Suppressor macrophage (primary cell): ENCODE results near the gene LMCD1.

Experiments
- DNase-seq, 4 experiments: peaks; one replicate each; pipeline ENCODE4 v3.0.0-alpha.2; 2020 to 2022

Gene LMCD1

DNA sequence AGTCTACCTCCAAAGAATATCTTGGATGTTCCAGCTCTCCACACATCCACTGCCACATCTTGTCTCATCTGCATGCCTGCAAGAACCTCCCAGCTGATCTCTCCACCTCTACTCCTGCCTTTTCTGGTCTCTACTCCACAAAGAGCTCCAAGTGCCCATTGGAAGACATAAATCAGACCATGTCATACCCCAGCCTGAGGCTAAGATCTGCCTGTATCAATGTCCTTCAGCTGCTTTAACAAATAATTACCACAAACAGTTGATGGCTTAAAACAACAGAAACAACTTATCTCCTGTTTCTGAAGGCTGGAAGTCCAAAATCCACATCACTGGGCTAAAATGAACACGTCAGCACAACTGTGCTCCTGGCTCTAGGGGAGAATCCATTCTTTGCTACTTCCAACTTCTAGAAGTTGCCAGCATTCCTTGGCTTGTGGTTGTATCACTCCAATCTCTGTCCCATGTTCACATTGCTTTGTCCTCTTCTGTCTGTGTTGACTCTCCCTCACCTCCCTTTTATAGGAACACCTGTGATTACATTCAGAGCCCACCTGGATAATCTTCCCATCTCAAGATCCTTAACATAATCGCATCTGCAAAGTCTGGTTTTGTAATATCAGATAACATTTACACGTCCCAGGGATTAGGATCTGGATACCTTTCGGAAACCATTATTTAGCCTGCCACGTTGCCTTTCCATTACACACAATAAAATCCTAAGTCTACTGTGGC is 17.0 kb upstream of the LMCD1 start:
- DNase-seq: no peak

DNA sequence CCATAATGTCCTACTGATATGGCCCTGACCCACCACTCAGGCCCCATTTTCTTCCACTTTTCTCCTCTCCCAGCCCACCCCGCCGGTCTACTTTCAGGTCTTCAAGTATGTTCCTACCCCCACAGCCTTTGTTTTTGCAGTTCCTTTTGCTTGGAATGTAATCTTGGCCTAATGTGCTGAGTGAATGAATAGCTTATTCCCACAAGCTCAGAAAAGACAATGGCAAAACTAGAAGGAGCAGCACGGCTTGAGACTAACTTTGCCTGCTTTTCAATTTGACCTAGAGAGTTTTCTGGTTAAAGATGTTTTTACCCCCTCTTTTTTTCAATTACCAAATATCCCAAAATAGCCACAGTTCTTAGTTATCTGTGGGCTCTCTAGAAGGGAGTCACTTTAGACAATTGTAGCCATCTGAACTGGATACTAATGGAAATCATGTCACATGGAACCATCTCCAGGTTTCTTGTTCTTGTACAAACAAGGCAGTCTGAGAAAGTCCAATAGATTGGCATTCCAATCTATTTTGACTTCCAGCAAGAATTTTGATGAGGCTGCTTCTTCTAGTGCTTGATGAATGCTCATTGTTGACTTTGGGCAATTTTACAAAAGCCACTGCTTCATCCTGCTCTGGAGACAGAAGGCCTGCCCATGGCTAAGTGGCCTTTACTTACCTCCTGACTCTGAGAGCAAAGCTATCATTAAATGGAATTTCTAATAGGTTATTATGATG is 16.3 kb upstream of the LMCD1 start:
- no peak for DNase-seq

DNA sequence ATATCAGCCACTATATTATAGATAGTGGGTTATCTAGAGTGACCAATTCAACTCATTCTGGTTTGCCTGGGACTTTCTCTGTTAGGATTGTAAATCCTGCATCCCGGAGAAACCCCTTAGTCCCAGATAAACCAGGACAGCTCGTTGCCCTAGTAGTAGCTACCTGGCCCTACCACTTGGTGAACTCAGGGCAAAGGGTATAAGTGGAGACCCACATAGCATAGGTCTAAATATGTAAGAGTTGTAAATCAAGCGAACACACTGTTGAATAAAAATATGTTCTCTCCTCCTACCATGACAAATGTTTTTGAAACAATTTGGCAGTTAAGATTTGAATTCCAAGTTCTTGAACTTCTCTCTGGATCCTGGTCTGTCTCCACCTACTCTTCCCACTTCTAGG is 15.7 kb upstream of the LMCD1 start:
- no peak for DNase-seq

DNA sequence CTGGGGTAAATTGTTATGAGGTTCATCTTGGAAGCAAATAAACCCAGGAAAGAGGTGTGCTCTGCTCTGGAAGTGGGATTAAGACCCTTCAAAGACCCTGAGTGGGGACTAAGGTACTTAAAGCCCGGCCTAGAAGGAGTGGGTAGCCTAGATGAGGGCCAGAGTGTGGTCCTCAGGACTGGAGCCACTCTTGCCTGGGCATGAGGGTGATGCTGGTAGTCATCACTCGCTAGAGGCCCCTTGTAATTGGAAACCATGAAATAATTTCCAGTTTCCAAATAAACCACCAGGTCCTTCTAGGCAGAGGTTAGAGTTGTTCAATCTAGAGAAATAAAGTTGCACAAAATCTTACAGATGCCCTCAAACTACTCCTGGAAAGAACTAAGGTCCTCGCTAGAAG is 15.2 kb upstream of the LMCD1 start:
- DNase-seq: no peak

DNA sequence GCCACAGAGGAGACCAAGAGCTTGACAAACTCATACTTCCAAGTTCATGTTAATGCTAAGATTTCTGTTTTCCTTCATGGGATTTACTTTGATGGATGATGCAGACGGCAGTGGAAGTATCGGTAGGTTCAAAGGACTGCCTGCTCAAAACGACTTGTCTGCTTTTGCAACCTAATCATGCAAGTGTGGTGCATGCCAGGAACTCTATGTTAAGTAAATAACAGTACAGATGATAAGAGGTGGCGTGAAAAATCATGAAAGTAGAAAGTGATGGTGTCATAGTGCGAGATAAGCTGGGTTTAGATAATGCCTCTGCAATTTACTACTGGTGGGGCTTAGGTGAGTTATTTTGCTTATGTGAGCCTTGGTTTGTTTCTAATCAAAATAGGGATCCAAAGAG is 14.7 kb upstream of the LMCD1 start:
- DNase-seq: no peak

DNA sequence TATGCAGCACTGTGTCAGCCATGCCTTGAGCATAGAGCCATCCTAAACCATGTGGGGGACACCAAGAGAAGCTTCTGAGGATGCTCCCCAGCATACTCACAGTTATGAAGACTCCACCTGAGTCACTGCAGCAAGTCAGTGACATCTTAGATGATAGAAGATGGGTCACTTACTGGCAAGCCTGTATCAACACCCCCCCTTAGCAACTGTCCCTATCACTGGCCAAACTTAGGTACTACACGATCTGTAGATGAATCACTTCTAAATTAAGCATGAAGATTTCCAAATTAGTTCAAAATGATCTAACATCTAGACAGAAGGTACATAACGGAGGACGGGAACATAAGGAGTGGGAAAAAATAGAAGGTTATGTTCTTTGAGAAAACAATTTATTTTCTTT is 13.2 kb upstream of the LMCD1 start:
- no peak for DNase-seq

DNA sequence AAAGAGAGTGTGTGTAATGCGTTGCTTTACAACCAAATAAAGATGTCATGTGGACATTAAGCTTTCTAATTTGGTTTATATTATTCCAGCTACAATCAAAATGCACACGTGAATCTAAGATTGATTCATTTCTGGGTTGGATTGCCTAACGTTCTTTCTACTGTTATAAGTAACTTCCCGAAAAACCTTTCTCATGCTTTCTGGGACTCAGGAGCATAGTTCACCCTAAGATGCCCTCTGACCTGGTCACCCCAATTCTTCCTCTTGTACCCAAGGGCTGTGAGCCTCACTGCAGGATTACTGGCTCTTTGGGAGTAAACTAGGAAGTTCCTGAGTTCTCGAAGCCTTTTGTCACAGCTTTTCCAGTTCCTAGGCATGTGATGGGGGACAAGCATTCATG is 12.7 kb upstream of the LMCD1 start:
- DNase-seq: peak; percentile 17 to 77 (median 50)

DNA sequence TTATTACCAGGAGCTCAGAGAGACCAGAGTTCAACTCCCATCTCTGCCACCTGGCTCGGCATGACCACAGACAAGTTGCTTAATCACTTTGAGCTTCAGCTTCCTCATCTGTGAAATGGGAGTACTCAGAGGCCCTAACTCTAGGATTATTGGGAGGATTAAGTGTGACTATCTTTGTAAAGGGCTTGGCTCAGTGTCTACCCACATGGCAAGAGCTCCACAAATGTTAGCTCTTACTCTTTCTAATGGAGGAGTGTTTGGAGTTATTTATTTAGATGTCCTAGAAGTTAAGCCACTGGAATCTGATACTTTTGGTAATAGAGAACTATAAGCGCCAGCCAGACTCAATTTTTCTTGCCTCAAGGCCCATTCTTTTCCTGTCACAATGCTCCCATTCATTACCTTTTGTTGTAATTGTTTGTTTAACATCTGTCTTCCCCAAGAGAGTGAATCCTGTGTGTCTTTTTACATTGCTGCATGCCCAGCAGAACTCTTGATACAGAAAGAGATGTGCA is 12.3 kb upstream of the LMCD1 start:
- no peak for DNase-seq

DNA sequence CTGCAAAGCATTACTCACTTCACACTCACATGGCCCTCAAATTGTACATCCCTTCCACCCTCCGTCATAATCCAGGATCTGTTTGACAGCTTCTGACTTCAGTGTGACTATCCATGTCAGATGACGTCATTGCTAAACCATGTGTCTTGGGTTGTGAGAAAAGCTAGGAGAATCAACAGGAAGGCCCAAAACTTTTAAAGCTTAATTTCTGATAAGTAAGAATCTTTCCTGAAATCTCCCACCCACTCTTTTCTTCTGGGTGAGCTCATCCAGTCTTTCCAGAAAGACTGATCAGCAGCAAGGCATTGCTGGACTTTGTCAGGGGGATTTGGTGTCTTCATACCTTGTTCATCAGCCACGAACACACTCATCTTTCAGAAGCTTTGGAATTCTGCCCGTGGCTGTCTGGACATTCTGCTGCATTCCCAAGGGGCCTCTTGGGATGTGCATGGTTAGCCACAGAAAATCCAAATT is 11.5 kb upstream of the LMCD1 start:
- DNase-seq: peak in 2 of 4 experiments; percentile 18 to 22

DNA sequence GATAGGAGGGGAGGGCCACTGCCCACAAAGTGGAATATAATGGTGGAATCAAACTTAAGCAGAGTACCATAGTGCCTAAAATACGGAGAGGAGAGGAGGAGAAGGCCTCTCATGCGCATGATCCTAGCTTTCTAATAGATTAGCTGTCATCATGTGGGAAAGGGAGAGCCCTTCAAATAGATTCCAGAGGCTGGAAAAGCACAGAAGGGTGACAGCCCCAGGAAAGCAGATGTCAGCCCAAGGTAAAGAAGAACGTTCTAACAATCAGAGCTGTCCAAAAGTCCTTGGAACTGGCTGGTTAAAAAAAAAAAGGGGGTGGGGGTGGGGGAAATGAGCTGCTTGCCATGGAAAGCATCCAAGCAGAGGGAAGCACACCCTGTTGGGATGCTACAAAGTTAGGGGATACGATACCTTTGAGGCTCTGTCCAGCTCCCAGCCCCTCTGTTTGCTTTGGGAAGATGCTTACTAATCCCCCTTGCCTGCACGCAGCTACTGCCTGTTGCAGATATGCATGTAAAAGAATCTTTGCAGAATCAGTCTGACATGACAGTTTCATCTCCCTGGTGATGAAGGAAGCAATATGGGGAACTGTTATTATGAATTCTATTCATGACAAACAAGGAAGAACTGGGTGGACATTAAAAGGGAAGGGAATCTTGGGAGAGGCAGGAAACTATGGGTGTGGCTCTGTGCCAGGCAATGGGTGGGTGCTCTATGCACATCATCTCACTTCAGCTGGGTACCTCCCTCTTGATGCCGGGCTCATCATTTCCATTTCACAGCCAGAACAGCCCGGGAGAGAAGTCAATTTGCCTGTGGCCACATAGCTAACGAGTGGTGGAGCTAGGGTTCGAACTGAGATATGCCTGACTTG is 10.1 kb upstream of the LMCD1 start:
- peak; percentile 22 to 72 (median 44) for DNase-seq

DNA sequence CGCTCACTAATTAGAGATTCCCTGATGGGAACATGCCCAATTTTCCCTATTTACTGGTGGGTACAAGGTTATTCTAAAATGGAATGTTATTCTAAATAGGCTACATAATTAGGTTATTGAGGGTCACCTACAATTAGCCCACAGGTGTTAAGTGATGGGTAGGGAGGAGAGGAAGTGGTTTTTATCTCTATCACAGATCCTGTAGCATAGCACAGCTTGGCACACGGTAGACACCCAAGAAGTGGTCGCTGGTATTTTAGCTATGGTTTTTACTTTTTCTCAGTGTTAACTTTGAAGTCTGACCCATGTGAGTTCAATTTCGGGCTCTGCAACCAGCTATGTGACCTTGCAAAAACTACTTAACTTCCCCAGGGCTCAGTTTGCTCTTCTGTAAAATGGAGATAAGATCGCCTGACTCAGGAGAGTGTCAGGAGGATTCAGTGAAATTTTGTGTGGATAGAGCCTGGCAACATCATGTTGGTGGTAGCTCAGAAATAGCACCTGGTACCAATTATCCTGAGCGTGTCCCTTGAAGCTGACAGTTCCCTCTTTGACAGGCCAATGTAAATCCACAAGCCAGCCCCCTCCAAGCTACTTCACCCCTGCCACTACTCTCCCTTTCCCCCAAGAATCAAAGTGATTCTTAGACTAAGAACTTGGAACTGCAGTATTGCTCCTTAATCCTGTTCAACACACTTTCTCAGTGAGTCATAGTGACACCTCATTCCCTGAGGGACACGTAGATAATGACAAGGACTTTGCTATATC is 8.7 kb upstream of the LMCD1 start:
- DNase-seq: no peak

DNA sequence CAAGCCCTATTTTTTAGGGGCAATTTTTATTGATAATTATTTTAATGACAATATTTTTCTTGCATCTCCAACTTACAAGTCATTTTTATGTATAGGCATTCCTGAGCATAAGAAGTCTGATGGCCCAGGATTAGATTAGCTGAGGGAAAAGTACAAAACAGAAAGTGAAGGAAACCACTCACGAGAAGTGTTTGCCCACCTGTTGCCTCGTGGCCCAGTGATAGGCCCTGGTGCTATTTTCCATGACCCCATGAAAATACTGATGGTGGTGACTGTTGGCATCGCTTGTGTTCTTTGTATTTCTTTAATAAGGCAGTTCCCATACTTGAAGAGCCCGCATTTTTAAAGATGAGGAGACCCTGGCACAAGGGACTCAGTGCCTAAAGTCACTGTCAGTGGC is 7.9 kb upstream of the LMCD1 start:
- DNase-seq: no peak

DNA sequence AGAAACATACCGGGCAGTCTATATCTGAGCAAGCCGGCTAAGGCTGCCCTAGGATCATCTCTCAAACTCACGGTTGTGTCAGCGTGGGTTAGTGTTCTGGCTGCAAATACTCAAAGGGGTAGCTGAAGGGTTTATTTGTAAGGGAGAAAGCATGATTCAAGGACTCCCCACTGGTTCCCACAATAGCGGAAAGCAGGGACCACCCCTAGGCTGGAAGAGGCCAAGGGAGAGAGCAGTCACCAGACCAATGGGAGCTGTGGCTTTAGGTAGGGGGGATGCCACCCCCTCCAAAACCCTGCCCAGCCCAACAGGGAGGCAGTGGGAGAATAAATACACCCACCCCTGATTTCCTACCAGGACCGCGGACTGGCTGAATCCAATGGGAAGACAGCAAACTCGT is 7.3 kb upstream of the LMCD1 start:
- DNase-seq: no peak

DNA sequence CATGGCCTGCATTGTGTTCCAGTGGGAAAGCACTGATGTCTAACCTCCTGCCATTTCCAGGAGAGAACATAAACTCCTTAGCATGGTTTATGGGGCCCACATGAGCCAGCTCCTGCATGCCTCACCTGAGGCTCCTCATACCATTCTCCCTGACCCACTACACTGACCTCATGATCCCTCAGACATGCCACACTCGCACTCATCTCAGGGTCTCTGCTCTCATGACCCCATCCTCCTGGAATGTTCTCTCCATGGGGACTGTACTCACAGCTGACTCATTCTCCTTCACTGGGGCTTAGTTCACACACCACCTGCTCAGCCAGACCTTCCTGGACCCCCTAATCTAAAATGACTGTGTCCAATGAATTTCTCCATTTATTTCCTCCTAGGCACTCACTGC is 4.0 kb upstream of the LMCD1 start:
- no peak for DNase-seq

DNA sequence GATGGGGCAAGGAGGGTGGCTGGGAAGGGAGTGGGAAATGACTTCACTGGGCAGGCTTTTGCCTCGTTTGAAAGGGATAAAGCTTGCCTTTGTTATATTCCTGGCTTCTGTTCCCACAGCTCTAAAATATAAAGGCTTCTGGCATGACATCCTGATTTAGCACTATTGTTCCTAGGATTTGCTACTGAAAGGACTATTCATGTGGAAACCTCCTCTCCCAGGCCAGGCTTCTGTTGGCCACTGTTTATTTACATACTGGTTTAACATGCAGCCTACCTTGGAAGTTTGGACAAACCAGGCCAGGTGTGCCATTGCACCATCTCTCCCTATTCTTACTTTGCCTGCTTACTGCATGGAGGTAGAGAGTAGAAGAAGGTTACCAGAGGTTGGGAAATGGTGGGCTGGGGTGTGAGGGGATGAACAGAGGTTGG is 2.4 kb upstream of the LMCD1 start:
- DNase-seq: no peak

DNA sequence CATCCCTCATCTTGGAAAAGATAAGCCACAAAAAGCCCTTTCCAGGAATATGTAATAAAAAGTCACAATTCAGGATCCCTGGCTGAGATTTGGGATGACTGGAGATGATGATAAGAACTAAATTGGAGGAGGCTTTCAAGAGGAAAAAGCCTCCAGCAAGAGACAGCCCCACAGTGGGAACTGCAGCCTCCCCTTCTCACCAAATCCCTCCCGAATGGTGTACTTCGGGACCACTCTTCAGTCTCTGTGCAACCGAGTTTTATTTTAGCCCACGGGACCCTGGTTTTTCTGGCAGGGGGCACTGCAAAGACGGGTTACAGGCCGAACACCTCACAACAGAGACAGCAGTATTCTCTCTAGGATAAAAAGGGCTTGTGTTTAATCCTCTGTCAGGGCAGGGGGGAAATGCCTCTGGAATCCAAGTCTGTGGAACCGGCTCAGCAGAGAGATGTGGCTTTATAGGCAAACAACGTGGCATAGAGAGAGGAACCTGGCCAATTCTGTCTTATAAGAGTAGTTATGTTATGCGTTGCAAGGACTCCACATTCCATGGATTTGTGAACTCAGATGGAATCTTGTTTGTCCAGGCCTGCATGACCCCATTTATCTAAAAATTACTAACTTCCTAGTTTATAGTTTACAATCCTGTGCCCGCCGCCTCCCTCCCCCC is 1.2 kb upstream of the LMCD1 start:
- no peak for DNase-seq

DNA sequence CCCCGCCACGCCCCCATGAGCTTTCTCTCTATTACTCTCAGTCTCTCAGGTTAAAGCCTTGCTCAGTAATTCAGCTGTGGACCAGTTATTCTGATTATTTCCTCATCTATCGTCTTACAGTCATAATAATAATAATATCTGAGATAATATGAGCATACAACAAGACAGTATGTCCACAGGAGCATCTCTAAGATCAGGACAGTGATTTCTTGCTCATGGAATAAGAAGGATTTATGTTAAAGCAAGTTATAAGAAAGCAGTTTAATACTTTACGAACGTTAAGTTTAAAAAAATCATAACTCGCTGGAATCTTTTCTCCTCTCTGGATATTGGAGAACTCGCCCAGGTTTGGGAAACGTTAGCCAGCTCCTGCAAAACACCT is 643 bp upstream of the LMCD1 start:
- DNase-seq: no peak

DNA sequence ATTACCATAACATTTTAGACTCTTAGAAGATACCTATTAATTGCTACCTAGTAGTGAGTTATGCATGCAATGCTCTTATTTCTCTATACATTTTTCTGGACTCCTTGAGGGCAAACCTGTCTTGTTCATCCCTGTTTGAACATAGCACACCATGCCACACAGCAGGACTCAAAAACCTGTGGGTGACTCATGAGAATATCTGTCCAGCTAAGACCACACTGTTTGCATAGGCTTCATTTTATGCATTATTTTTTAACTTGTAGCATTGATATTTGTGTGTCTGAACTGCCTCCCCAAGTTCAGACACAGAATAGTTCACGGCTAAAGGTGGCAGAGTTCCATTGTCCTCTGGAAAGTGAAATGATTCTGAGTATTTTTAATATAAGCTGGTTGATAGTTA is 1.8 kb downstream of the LMCD1 start:
- no peak for DNase-seq

DNA sequence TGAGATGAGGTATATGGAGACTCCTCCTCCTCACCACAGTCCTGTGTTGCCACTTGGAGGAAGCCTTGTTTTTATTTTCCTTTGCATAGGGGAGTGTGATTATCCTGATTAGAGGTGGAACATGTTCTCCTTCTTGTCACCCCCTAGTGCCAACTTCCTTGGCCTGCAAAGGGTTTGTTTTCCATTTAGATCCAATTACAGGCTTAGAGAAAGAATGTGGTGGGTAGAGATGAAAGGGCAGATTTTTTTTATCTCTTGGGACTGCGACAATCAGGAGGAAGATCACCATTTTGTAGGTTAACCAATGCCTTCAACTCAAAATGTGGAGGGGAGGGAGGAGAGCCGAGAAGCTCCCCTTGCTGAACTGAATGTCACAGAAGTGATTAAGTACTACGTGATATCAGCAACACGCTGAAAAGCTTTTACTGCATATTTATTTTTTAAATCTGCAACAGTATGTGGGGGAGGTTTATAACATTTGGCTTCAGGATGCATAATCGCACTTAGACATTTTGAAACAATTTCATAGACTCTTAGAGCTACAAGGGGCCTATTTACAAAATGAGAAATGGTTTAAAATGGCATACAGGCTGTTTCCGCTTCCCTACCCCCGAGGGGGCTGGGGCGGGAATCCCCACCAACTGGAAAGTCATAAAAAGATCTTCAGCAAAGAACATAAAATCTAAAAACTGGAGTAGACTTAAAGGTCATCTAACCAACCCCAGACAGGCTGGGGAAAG is 2.4 kb downstream of the LMCD1 start:
- DNase-seq: no peak

DNA sequence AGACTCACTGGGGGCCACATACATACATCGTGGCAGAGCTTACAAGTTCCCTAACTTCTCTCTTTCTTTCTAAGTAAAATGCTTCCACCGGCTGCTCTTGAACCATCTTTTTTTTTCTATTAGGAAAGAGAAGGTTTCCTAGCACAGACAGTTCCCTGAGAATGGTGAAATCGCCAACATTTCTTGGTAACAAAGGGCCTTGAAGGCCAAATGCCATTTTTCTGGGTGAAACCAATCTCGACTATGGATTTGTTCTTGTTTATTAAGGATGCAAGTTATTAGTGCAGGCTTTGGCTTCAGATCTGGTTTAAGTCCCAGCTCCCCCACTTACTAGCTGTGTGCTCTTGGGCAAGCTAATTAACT is 3.0 kb downstream of the LMCD1 start:
- DNase-seq: no peak

DNA sequence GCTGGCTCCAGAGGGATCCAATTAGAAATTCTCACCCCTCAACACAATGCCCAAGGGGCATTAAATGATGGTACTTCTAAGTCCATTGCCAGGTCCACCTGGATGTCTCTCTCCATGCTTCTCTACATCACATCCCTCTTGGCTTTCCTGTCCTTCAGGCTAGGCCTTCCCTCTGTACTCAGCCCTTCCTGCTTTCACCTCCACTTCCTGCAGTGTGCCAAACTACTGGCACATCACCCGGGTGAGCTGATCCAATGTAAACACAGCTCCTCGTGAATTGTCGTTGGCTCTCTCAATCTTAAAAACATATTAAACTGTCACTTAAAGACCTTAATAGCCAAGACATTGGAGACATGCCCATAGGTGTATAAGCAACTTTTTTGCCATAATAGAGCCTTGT is 4.0 kb downstream of the LMCD1 start:
- no peak for DNase-seq
